Heart left ventricle (tissue), 16 donors: ENCODE data around the gene CSH2. TPM values are rescaled to one million over a fixed set of nuclear protein-coding genes. Genes with fewer than 3 reads are reported as not detected.
"Not testable (repeated sequence)": the region's sequence is repeated elsewhere in the genome, so short reads cannot be mapped to it uniquely, and the experiment has no call there.

Experiments
- ATAC-seq, 4 donors: fragments of 200-7000 bp; cut with Tn5 transposase; one replicate each; pipeline ENCODE4 v1.9.1; 2020 to 2022; ENCODE audit warnings: moderate library complexity in 4 of 4, mild to moderate bottlenecking in 3 of 4, moderate number of reproducible peaks in 1 of 4
- DNase-seq, 5 donors: peaks; one replicate each; pipeline ENCODE4 v3.0.0-alpha.2; 2020
- H3K27ac ChIP-seq, 12 donors: fragments of 200-600 bp; sonication (generic) in 4 of 12; one replicate each; pipeline versions ENCODE4 v1.5.0 to v1.8.0; 2016 to 2022; ENCODE audit warnings: mild to moderate bottlenecking in 2 of 12
- H3K27me3 ChIP-seq, 9 donors: fragments of 200-600 bp; sonication (generic) in 2 of 9; one replicate each; pipeline versions ENCODE4 v1.5.1 to v1.8.0; 2016 to 2022; ENCODE audit warnings: mild to moderate bottlenecking in 3 of 9
- H3K36me3 ChIP-seq, 9 donors: fragments of 200-600 bp; sonication (generic) in 2 of 9; one replicate each; pipeline versions ENCODE4 v1.5.0 to v1.8.0; 2018 to 2022; ENCODE audit warnings: mild to moderate bottlenecking in 2 of 9
- H3K4me1 ChIP-seq, 12 donors: fragments of 200-600 bp; sonication (generic) in 4 of 12; one replicate each; pipeline versions ENCODE4 v1.5.0 to v1.8.0; 2016 to 2022; ENCODE audit warnings: mild to moderate bottlenecking in 3 of 12
- H3K4me3 ChIP-seq, 12 donors: fragments of 200-600 bp; sonication (generic) in 4 of 12; one replicate each; pipeline versions ENCODE4 v1.5.0 to v1.8.0; 2017 to 2022; ENCODE audit warnings: mild to moderate bottlenecking in 9 of 12, moderate library complexity in 4 of 12
- H3K9me3 ChIP-seq, 12 donors: fragments of 200-600 bp; sonication (generic) in 4 of 12; one replicate each; pipeline versions ENCODE4 v1.5.0 to v1.8.0; 2016 to 2022; ENCODE audit warnings: mild to moderate bottlenecking in 1 of 12
- POLR2A ChIP-seq, 2 donors: fragments of 450-650 bp; IDR thresholded peaks; one replicate each; pipeline ENCODE4 v1.6.1; 2017; ENCODE audit warnings: antibody characterized with exemption in 2 of 2, mild to moderate bottlenecking in 2 of 2, moderate library complexity in 2 of 2
- WGBS, 4 donors: extraction: QIAGEN DNeasy Blood & Tissue Kit in 2 of 4; methylation state at CpG; one replicate each; pipeline versions ENCODE4 v1.1.5 to v1.1.7; 2013 to 2018; 5-methylcytosine and 5-hydroxymethylcytosine counted together
- intact Hi-C, 10 donors: fragments of 100-400 bp; cut with DNase I; formaldehyde crosslinking; loops; one replicate each; pipeline versions ENCODE4 v1.11.1 to v1.14.2; 2022
- long read RNA-seq, 3 donors: library from polyadenylated mRNA; unstranded; transcript quantifications; one replicate each; pipeline ENCODE4 v2.0.0, GENCODE V29; 2020 to 2021
- polyA plus RNA-seq, 2 donors: library from polyadenylated mRNA; stranded (reverse); fragments of 200-250 nt; gene quantifications; one replicate each; pipeline ENCODE4 v1.2.3, GENCODE V29; 2013
- total RNA-seq, 9 donors: library from RNA; depleted of rRNA in 2 of 9; stranded (reverse); fragments of >200 nt in 2 of 9; fragmentation: NEBNext Ultra II Directional in 3 of 9; extraction: Animal tissue kit (Norgen Biotek cat#: 25700) in 3 of 9; gene quantifications; one replicate each; pipeline versions ENCODE4 v1.1.0 to v1.2.4, GENCODE V29; 2016 to 2023
- TF ChIP-seq, protein P1 (sequence below), 12 donors: fragments of 200-600 bp; sonication (generic) in 4 of 12; IDR thresholded peaks; one replicate each; pipeline versions ENCODE4 v1.5.0 to v1.8.0; 2018 to 2022; ENCODE audit warnings: antibody characterized with exemption in 12 of 12, mild to moderate bottlenecking in 5 of 12
- donor health status: ischemic (EF 13 %, LVEDD 7.1; RV severe dilation, severe dysfunction).
- donor health status: healthy with polysubstance abuse.
- donor health status: DM: no; HTN: yes; CAD: no.
- donor health status: DM: no; HTN: no; CAD: no.
- donor health status: ischemic (EF 25% LVEDD 6.9; RV normal size, moderate dysfunction).
- donor health status: ischemic (EF 25% LVEDD 5.7; RV mildly dilated, moderate dysfunction).
- donor health status: healthy.
- donor health status: DM: yes; HTN: yes; CAD: no.
- donor health status: ischemic (EF 35%, LVEDD 5.7; RV mildly dilated, moderate dysfunction).
- donor health status: nonischemic (EF 11% LVEDD 7.7; RV severe dilation, severe dysfunction).
- donor health status: DM: yes; HTN: yes; CAD: no.
- donor health status: PGD.
- donor health status: ischemic (EF 29% LVEDD 5.4; RV normal size, mild dysfunction).
- donor health status: nonischemic (EF 23%, LVEDD 6.1; RV moderate dilation, normal function).

Gene CSH2
- total RNA-seq = not detected
- not detected for polyA plus RNA-seq
- long read RNA-seq, donor 1 = 0 reads
- long read RNA-seq, donor 2 = 0 reads
- long read RNA-seq, donor 3 = 0 reads

DNA sequence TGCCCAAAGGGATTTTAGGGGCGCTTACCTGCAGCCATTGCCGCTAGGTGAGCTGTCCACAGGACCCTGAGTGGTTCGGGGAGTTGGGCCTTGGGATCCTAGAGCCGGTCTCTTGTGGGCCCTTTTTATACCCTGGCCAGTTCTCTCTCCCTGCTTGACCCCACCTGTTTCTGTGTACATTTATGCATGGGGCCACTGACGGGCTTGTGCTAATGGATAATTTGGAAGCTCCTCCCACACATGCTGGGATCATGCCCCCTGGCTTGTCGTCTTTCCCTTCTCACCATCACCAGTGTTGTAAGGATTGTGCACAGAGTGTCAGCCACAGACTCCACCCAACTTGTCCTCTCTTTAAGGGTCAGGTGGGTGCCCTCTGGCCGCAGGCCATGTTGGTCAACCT is at the start of gene CSH2:
TSS of gene CSH2 (minus strand) at position 101 of the 400 bp plus-strand sequence. CDS start at position 38, 63 bp downstream.
- H3K4me3 ChIP-seq, H3K27me3 ChIP-seq, H3K36me3 ChIP-seq, H3K4me1 ChIP-seq, intact Hi-C loops, H3K9me3 ChIP-seq, H3K27ac ChIP-seq, ATAC-seq, DNase-seq: not testable (repeated sequence)
- WGBS, 4 donors = 86% methylated on average over 7 of the region's 7 CpGs; no CpG with 5 or more reads in 2 of the 4 donors

DNA sequence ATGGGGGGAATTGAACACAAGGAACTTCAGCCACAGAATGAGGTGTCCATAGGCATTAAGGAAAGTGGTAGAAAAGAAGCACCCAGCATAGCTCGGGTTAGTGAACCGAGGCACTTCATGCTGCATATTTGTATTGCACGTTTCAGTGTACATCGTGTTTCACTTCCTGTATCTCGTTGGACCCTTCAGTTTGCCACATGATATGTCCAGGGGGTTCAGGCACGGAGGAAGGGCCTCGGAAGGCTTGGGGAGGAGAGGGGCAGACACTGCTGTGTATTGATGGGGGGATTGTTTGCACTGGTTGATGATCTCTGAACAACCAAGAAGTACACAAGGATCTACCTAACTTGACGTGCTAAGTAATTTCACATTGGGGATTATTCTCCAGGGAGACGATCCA is 48.9 kb upstream of the CSH2 start:
- intact Hi-C loops = loop anchor here in 2 of 10 donors (5.0 to 10.0 kb wide), 2 partner anchors 62 to 105 kb away; no protein-coding TSS in a partner anchor
- H3K4me1 ChIP-seq, H3K4me3 ChIP-seq, H3K9me3 ChIP-seq, H3K27me3 ChIP-seq, H3K36me3 ChIP-seq, H3K27ac ChIP-seq, ATAC-seq, DNase-seq: not testable (repeated sequence)
- 75 to 82% (median 77%) methylated on average over 9 of the region's 9 CpGs for WGBS, 4 donors

DNA sequence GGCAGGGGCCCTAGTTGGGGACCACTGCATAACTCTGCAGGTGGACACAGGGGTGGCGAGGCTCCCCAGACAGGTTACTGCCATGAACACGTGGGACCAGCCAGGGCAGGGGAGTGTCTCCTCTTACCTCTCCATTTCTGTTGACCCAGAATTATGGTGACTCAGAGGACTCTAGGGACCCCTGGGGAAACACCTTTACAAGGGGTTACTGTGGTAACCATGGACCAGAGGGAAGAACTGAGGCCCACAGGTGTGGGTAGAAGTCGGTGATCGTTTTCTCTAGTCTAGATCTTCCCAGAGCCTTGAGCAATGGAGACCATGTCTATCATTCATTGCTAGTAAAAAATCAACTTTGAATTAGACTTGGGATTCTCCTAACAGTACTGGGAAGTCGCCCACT is 47.3 kb upstream of the CSH2 start:
- ATAC-seq, H3K27me3 ChIP-seq, H3K9me3 ChIP-seq, H3K4me3 ChIP-seq, H3K27ac ChIP-seq, H3K36me3 ChIP-seq, H3K4me1 ChIP-seq, DNase-seq: not testable (repeated sequence)
- 91 to 100% (median 94%) methylated on average over 5 of the region's 5 CpGs for WGBS, 4 donors
- intact Hi-C loops = loop anchor here in 2 of 10 donors (5.0 to 10.0 kb wide), 2 partner anchors 64 to 107 kb away; no protein-coding TSS in a partner anchor

DNA sequence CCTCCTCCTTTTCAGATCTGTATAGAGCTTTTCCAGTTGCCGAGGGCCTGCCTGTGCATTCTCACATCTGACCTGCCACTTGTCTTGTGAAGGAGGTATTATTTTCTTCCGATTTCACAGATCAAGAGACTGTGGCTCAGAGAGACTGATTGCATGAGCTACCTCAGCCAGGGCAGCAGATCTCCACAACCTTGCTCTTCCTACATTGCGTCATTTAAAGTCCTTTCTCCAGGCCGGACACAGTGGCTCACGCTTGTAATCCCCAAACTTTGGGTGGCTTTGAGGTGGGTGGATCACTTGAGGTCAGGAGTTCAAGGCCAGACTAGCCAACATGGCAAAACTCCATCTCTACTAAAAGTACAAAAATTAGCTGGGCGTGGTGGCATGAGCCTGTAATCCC is 46.6 kb upstream of the CSH2 start:
- H3K27ac ChIP-seq, H3K27me3 ChIP-seq, DNase-seq, H3K4me1 ChIP-seq, H3K36me3 ChIP-seq, ATAC-seq, H3K4me3 ChIP-seq, H3K9me3 ChIP-seq: not testable (repeated sequence)
- WGBS, 4 donors = 86 to 90% (median 90%) methylated on average over 6 of the region's 6 CpGs
- intact Hi-C loops = loop anchor here in 2 of 10 donors (5.0 to 10.0 kb wide), 2 partner anchors 65 to 107 kb away; no protein-coding TSS in a partner anchor

DNA sequence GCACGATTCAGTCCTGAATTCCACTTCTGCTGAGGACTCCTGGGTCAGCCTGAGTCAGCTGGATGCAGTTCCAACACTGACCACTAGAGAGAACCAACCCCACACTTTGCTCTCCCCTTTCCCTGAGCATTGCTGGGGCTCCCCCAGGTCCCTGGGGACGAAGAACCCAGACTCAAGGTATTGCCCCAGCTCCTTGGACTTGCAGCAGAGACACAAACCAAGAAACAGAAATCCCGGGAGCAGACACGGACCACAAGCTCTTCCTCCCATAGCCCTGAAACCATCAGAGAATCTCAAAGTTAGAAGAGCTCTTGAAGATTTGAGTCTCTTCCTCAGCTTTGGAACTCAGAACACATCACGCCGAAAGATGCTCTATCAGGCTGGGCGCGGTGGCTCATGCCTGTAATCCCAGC is 45.8 kb upstream of the CSH2 start:
- Histone ChIP-seq H3K9me3 (no peaks in the 10 kb centered on the region), H3K4me1 (peaks cover 0 to 7% (median 0%) of the 10 kb centered on the region in 12 donors), H3K4me3 (no peak overlapping the region), H3K36me3 (no peaks in the 10 kb centered on the region), H3K27ac (no peak overlapping the region), H3K27me3 (no peaks in the 10 kb centered on the region)
- DNase-seq = peak in 4 of 5 donors; percentile 49 to 58 (median 54)
- peak; percentile 59 to 86 (median 86) for ATAC-seq
- intact Hi-C loops = loop anchor here (2.0 to 10.0 kb wide), 9 partner anchors 67 to 365 kb away; partner anchors contain the start of gene ERN1 (in 2 of the 10)
- TF ChIP-seq POLR2A (IDR thresholded peaks at IDR 0.05) = no peak
- TF ChIP-seq, protein P1, sequence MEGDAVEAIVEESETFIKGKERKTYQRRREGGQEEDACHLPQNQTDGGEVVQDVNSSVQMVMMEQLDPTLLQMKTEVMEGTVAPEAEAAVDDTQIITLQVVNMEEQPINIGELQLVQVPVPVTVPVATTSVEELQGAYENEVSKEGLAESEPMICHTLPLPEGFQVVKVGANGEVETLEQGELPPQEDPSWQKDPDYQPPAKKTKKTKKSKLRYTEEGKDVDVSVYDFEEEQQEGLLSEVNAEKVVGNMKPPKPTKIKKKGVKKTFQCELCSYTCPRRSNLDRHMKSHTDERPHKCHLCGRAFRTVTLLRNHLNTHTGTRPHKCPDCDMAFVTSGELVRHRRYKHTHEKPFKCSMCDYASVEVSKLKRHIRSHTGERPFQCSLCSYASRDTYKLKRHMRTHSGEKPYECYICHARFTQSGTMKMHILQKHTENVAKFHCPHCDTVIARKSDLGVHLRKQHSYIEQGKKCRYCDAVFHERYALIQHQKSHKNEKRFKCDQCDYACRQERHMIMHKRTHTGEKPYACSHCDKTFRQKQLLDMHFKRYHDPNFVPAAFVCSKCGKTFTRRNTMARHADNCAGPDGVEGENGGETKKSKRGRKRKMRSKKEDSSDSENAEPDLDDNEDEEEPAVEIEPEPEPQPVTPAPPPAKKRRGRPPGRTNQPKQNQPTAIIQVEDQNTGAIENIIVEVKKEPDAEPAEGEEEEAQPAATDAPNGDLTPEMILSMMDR (IDR thresholded peaks at IDR 0.05) = peak; percentile 85 to 97 (median 91)
- 36 to 48% (median 39%) methylated on average over 8 of the region's 8 CpGs for WGBS, 4 donors

DNA sequence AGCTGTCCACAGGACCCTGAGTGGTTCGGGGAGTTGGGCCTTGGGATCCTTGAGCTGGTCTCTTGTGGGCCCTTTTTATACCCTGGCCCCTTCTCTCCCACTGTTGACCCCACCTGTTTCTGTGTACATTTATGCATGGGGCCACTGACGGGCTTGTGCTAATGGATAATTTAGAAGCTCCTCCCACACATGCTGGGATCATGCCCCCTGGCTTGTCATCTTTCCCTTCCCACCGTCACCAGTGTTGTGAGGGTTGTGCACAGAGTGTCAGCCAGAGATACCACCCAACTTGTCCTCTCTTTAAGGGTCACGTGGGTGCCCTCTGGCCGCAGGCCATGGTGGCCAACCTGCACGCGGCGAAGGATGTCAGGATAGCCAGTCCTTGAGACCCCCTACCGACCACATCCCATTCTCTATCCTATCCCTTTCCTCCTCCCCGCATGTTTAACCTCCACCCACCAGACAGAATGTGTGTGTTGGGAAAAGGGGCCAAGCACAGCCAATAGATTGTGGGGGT is 45.4 kb upstream of the CSH2 start, which contains the start of gene GH1:
TSS of gene GH1 (minus strand) at position 51 of the 517 bp plus-strand sequence. CDS start 63 bp downstream, outside the sequence.
- not testable (repeated sequence) for H3K36me3 ChIP-seq, H3K27ac ChIP-seq, H3K27me3 ChIP-seq, H3K9me3 ChIP-seq, ATAC-seq, H3K4me3 ChIP-seq, DNase-seq, H3K4me1 ChIP-seq
- 40 to 53% (median 47%) methylated on average over 10 of the region's 10 CpGs for WGBS, 4 donors
- intact Hi-C loops = loop anchor here (2.0 to 10.0 kb wide), 9 partner anchors 68 to 366 kb away; partner anchors contain the start of gene ERN1 (in 2 of the 10)
